ENCODE results near the gene ATP9B.

Gene ATP9B, protein sequence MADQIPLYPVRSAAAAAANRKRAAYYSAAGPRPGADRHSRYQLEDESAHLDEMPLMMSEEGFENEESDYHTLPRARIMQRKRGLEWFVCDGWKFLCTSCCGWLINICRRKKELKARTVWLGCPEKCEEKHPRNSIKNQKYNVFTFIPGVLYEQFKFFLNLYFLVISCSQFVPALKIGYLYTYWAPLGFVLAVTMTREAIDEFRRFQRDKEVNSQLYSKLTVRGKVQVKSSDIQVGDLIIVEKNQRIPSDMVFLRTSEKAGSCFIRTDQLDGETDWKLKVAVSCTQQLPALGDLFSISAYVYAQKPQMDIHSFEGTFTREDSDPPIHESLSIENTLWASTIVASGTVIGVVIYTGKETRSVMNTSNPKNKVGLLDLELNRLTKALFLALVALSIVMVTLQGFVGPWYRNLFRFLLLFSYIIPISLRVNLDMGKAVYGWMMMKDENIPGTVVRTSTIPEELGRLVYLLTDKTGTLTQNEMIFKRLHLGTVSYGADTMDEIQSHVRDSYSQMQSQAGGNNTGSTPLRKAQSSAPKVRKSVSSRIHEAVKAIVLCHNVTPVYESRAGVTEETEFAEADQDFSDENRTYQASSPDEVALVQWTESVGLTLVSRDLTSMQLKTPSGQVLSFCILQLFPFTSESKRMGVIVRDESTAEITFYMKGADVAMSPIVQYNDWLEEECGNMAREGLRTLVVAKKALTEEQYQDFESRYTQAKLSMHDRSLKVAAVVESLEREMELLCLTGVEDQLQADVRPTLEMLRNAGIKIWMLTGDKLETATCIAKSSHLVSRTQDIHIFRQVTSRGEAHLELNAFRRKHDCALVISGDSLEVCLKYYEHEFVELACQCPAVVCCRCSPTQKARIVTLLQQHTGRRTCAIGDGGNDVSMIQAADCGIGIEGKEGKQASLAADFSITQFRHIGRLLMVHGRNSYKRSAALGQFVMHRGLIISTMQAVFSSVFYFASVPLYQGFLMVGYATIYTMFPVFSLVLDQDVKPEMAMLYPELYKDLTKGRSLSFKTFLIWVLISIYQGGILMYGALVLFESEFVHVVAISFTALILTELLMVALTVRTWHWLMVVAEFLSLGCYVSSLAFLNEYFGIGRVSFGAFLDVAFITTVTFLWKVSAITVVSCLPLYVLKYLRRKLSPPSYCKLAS

DNA sequence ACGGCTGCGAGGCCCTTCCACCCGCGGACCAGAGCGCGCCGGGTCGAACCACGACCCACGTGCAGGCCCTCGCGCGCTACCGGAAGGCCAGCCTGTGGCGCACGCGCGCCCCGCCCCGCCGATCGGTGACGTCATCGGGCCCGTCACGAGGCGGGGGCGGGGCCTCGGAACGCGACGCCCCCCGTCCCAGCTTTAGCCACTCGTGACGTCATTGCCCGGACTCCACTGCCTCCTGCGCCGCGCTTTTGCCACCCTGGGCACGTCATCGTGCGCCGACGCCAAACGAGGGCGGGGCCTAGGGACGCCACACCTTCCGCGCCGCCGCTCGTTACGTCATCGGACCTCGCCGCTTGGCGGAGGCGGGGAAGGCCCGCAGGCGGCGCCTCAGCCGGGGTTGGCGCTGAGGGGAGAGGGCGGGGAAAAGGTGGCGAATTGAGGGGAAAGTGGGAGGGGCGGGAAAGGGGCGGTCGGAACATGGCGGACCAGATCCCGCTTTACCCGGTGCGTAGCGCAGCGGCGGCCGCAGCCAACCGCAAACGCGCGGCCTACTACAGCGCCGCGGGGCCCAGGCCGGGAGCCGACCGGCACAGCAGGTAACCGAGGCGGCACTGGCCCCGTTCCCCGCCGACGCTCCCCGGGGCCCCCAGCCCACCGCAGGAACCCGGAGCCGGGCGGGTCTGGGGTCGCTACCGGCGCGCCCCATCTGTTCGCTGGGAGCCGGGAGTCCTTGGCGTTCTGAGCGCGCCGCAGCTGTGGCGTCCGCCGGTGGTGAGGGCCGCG is at the start of gene ATP9B:
Gene ATP9B (plus strand): TSS at position 458 of the 780 bp plus-strand sequence. CDS start 17 bp downstream, at position 475.
- DNase-seq = peak; percentile 99

DNA sequence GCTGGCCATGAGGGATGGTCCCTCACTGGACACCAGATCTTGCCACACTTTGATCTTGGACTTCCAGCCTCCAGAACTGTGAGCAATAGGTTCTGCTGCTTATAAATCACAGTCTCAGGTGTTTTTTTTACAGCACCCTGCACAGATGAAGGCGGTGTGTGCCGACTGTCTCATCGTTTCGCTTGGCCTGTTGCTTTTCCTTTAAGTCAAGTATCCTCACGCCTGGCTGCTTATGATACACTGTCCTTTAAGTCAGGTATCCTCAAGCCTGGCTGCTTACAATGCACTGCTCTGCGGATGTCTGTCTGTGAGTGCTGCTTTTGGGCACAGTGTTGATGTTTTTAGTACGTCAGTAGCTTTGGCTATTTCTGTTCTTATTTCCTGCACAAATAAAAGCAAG is 49.3 kb upstream of the ATP9B start:
- DNase-seq = no peak

DNA sequence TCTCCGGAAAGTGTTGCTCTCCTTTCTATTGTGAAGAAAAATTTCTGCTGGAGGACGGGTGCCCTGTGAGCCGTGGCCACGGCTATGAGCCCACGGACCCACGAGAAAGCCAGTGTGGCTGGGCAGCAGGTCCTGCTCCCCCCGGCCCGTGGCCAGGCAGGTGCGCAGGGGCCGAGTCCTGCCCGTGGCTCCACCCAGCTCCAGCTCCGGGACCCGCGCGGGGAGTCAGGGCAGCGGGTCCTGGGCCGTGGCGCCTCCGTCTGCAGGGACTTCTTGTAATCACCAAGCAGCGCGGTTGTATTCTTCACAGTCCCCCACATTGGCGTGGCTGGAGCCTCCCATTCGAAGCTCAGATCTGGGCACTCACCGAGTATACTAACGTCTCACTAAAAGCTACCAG is 46.6 kb upstream of the ATP9B start:
- DNase-seq = no peak

DNA sequence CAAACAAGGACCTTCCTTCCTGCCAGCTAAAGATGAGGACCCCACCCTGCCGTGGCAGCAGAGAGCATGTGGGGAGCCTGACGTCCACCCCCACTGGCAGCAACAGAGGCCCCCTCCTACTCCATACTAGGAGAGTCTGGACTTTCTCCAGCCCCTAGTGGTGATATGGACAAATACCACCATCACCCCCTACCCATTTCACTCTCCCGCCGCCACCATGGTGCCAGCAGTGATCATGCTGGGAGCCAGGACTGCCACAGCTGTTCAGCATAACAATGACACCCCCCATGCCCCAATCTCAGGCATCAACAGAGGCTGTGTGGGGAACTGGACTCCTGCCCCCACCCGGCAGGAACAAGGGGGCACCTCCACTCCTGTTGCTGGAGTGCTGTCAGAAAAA is 42.7 kb upstream of the ATP9B start:
- DNase-seq = no peak

DNA sequence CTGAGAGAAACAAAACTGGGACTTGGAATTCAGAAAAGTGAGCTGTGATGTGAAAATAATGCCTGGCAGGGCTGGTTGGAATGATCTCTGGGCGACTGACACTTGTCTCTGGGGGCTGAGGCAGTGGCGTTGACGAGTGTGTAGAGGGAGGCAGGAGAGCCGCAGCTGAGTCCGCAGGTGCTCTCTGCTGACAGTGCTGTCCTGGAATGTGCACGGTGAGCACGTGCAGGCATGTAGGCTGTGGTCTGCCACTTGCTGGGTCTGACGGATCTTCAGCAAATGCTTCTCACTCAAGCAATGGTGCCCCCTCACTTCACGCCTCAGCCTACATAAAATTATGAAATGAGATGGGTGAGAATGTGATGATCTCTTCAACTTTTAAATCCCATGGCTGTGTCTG is 38.5 kb upstream of the ATP9B start:
- no peak for DNase-seq

DNA sequence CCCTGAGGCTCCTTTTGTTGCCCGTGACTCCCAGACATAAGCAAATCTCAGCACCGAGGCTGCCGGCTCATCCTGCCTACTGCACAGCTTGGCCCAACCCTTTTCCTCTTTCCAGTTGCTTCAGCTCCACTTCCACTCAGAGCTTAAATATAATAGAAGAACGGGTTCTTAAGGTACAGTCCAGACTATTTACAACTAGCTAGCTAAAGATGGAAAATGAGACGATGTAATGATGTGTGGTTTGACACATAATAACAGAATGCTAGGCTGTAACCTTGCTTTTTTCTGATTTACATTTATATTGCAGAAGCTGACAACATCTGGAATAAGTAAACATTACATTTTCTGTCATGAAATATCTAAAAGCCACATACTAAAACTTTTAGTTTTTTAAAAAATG is 26.9 kb upstream of the ATP9B start:
- DNase-seq = no peak

DNA sequence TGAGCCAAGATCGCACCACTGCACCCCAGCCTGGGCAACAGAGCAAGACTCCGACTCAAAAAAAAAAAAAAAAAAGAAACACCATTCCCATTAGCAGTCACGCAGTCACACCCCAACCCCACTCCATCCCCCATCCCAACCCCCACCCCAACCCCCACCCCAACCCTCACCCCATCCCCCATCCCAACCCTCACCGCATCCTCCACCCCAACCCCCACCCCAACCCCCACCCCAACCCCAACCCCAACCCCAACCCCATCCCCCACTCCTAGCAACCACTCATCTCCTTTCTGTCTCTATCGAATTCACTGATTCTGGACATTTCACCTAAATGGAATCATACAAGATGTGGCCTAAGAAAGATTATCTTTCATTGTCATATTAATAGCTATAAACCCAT is 25.9 kb upstream of the ATP9B start:
- DNase-seq = no peak

DNA sequence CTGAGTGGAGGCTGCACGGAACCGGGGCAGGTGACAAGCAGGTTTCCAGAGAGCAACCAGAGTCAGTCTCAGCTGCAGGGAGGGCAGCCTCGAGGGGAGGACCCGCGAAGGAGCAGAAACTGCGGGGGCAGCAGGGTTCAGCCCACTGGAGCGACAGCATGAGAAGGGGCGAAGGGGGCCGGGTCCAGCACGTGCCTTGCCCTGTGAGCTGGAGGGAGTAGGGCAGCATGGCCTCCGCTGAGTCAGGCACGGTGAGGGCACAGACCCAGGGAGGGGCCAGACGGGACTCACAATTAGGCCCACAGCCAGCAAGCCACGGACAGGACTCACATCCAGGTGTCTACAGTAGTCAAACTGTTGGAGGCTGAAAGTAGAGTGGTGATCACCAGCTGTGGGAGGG is 22.7 kb upstream of the ATP9B start:
- no peak for DNase-seq

DNA sequence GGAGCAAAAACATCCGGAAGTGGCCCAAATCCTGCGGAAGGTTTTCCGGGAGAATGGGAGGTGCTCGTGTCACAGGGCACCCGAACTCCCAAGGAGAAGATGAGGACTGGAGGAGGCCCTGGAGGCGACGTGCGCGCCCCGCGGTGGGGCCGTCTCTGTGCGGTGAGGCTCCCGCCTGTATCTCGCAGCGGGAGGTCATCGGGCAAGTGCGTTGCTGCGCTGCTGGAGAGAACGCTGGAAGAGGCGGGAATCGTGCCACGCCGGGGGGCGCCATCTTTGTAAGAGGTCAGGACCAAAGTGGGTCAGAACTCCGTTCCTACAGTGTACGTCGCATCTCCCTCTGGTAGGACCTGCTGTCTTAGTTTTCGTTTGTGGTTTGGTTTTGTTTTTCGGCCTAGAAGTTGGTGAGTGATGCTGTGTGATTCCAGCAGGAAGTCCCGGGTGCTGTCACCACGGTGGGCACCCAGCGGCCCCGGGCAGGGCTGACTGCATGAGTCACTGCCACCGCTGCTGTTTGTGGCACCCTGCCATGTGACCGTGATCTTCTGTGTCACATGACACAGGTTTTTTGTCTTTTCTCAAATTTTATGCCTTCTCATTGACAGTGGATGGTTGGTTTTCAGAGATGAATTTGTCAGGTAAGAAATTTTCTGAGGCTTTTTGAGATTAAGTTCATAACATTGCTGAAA is 21.5 kb upstream of the ATP9B start:
- no peak for DNase-seq

DNA sequence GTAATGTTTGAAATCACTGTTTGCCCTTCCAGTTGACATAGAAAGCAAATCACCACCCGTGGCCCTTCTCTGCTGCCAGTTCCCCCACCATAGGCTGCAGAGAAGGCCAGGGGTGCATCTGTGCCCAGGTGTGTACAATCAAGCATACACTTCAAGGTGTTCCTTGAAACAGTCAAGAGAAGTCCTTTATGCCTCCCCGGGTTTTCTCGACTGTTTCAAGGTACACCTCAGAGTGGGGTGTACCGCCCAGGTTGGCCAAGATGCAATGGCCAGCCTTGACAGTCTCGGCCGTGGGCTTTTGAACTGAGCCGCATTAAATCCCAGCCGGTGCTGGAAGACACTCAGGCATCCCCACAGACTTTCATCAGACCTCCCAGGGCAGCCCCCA is 21.0 kb upstream of the ATP9B start:
- DNase-seq = no peak

DNA sequence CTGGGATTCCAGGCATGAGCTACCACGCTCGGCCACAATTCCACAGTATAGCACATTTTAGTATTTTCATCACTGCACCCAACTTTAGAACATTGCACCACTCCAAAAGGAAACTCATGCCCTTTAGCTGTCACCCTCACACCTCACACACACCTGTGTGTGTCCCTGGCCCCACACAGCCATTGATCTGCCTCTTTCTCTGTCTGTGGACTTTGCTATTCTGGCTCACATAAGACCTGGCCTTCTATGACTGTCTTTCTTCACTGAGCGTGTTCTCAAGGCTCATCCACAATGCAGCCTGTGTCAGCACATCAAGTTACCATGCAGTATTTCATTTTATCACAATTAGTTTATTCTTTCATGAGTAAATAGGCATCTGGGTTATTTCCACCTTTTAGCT is 19.7 kb upstream of the ATP9B start:
- DNase-seq = no peak

DNA sequence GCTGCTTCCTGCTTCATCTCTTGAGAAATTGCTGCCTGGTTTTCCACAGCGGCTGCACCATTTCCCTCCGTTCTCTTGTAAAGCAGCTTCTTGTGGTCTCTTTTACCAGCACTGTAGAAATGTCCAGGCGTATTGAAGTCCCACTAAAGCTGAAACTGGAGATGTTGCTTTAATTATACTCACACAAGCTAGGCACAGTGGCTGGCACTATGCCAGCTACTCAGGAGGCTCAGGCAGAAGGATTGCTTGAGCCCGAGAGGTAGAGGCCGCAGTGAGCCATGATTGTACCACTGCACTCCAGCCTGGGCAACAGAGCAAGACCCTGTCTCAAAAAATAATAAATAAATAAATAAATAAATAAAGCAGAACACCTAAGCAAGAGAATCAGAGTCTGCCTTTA is 19.2 kb upstream of the ATP9B start:
- no peak for DNase-seq

DNA sequence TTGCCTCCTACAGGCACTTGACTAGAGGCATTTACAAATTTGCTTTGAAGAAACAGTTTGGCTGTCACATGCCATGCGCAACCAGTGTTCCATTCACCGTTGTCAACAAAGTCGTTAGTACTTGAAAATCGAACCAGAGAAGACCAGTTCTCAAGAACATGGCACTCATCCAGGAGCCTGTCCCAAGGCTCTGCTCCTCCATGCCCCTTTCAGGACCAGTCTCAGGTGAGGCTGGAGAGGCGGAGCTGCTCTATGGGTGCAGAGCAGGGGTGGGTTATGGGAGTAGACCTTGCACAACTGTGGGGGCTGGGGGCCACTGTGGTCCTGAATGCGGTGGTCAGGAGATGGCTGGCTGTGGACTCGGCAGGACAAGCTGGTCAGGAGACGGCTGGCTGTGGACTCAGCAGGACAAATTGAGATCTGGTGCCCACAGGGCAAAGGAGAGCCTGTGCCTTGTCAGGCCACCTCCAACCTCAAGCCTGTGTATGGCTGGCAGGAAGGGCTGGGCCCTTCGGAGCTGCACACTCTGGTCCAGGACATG is 12.3 kb upstream of the ATP9B start:
- no peak for DNase-seq

DNA sequence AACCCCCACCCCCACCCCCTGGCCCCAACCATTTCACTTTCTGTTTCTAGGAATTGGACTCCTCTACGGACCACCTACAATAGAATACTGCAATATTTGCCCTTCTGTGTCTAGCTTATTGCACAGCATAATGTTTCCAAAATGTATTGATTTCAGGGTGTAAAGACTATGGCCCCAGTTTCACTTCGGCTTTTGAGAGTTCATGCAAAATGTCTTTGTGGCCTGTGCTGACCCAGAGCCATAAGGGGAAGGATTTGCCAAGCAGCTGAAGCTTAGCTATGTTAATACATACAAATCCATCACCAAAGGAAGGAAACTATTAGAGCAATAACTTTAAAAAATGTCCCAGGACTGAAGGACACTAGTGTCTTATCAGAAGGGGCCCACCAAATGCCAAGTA is 11.2 kb upstream of the ATP9B start:
- no peak for DNase-seq

DNA sequence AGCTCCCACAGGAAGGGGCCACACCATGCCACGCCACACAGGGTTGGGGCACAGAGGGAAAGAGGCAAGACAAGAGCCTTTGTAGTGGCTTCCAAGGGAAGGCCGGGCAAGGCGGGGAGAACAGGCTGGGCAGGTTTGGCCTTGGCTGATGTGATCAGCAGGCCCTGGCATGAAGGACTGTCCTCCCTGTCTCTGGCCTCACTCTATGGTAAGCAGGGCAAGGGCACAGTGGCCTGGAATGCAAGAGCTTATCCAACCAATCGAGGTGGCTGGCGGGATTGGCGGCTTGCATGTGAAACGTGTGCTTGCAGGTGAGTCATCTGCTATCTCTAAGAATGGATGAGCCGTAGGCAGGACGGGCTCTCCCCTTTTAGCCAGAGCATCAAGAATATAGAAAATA is 6.4 kb upstream of the ATP9B start:
- DNase-seq = no peak

DNA sequence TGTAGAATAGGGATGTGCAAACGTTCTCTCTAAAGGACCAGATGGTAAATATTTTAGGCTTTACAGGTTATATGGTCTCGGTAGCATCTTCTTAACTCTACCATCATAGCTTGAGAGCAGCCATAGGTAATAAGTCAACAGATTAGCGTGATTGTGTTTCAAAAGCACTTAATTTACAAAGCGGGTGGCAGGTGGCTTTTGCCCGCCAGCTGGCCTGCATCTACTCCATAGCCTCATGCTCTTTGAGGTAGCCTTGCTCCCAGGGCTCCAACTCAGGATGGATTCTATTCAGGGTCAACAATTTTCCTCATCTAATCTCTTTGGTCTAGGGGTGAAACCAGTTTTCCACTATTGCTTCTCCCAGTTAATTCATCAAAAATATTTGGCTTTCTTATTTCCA is 5.0 kb upstream of the ATP9B start:
- no peak for DNase-seq

DNA sequence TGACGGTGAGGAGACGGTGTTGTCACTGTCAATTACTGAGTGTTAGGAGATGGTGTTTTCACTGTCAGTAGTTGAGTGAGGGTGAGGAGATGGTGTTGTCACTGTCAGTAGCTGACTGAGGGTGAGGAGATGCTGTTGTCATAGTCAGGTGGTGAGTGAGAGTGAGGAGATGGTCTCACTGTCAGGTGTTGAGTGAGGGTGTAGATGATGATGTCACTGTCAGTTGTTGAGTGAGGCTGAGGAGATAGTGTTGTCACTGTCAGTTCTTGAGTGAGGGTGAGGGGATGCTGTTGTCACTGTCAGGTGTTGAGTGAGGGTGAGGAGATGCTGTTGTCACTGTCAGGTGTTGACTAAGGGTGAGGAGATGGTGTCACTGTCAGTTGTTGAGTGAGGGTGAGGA is 3.4 kb upstream of the ATP9B start:
- DNase-seq = no peak

DNA sequence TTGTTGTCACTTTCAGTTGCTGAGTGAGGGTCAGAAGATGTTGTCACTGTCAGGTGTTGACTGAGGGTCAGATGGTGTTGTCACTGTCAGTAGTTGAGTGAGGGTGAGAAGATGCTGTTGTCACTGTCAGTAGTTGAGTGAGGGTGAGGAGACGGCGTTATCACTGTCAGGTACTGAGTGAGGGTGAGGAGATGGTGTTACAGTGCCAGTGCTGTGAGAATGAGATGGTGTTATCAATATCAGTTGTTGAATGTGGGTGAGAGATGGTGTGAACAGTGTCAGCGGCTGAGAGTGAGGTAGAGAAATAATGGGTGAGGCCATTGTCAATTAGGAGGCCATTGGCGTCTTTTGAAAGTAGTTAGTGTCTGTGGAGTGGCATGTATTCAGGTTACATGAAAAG is 1.6 kb upstream of the ATP9B start:
- no peak for DNase-seq

DNA sequence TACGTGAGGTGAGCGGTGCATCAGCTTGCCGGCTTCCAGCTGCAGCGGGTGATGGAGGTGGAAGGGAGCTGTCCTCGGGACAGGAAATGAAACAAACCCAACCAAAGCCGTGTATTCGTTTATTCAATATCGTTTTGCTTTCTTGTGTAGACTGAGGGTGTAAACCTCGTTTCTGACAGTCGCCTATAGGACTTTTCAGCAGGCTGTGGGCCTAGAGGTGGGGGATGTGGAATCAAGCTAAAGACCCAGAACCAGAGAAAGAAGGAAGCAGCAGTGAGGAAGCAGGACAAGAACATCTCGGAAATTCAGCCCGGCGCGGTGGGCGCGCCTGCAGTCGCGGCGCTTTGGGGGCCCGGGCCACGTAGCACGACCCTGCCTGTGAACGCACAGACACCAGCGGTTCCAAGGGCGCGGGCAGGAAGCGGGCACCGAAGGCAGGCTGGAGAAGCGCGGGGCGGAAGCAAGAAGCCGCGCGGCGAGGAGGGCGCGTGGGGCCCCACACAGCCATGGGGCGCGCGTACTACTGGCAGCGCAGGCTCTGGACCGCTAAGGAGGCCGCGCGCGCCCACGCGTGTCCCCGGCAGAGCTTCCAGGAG is 755 bp upstream of the ATP9B start:
- peak; percentile 31 for DNase-seq

DNA sequence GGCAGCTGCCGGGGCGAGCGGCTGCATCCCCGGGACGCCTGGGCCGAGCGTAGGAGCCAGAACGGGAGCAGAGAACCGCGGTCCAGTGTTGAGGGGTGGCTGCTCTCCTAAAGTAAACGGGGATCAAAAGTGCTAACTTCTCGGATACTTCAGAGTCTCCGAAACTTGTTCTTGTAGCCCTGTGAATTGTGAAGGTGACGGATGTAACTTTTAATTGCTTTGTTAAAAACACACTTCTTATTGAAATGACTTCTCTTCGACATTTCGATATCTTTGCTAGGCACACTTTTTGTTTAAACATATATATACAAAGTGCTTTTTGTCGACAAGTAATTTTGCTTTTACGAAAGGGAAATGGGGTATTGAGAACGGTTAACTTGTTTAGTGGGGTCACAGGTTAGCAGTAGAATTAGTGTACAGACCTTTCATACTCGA is 540 bp downstream of the ATP9B start:
- no peak for DNase-seq

DNA sequence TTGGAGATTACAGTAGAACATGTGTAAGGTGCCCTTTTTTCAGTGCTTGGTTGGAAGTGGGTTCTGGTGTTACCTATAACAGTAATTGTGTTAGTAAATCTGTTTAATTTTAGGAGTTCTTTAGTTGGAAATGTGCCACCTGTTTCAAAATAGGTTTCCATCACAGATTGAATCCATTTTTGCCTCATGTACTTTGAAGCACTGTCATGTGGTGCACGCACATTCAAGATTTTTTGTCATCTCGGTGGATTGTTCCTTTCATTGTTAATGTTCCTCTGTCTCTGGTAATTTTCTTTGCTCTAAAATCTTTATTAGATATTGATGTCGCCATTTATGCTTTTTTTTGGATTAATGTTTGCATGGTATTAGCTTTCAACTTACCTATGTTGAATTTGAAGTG is 1.3 kb downstream of the ATP9B start:
- DNase-seq = no peak

DNA sequence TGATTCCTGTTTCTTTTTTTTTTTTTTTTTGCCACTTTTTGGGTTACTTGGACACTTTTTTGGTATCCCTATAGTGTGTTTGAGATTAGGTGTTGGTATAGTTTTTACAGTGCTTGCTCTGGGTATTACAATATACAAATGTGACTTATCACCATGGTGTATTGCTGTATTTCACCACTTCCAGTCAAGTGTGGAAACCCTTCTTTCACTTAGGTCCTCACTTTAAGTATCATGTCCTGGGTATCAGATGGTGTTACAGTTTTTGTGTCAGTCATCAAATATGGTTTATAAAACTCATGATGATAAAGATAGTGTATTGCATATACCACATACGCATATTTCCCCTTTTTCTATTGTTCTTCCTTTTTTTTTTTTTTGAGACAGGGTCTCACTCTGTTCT is 1.8 kb downstream of the ATP9B start:
- no peak for DNase-seq
